Activated gamma-delta T cell (primary cell): ENCODE results near the gene CREG1.

Experiments
- DNase-seq: peaks from one replicate; lab custom pipeline; 2025; lab: John Stamatoyannopoulos, UW

The CREG1 gene

DNA sequence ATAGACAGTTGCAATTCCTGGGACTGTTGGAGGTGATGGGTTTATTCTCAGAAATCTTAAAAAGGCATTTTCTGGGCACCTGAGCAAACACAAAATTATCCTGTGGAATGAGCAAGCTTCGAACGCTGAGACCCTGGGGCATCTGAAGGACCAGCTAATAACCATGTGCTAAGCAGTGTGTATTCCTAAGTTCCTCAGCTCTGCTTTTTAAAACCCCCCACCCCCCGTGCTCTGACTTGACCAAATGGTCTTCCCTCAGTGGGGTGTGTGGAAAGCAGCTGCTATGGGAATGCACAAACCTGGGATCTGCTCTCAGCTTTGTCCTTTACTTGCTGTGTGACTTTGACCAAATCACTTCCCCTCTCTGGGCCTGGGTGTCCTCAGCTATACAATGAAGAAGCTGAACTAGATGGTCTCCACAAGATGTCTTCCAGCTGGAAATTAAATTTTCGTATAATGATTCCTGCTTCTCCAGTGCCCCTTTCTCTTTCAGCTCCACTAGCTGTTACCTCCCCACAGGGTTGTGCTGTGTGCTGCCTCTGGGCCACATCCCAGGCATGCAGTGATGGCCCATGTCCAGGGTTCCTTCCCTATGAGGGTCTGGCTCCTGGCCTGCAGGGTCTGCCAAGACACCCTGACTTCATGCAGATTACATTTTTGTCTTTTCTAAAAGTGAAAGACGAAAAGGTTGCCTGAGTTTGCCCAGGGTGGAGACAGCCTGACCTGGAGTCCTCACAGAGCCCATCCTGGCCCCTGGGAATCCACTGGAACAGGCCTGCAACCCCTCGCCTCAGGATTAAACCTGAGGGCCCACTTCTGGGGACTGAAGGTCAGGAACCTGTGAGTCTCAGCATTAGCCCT, 20.4 kb downstream of the CREG1 start:
- DNase-seq = no peak

DNA sequence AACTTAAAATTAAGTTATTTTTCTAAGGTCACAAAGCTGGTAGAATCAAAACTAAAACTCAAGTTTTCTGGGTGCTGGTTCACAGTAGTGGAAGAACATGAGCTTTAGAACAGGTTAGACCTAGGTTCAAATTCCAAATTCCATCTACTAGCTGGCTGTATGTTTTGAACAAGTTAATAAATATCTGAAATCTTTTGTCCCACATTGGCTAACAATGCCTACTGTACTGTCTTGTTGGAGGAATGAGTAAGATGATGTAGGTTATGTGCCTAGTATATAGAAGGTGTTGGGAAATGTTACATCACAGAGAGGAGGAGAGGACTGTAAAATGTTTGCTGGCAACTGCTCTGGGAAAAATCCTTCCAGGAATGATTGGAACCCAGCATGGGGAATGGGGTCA, 21.2 kb downstream of the CREG1 start:
- no peak for DNase-seq

DNA sequence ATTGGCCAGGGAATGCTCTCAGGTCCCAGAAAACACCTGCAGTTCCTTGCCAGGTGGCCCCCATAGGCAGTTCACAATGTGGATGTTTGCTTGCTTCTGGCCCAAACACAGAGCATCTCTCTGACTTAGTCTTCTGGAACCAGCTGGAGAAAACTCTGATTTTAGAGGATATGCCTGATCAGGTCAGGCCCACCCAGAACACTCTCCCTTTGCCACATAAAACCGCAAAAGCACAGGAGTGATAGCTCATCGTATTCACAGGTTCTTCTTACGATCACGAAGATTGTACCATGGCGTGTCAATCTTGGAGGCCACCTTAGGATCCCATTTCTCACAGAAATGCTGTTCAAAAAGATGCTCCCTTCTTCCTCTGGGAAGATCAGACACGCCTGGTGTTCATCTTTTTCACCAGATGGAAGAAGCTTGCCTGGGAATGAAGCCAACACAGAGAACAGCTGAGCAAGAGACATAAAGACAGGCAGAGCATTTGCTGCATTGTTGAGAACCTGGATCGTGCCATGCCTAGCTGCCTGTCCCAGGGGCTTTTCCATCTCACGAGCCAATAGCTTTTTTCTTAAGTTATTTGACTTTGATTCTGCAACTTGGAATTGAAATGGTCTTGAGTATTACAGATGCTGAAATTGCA, 23.6 kb downstream of the CREG1 start:
- DNase-seq = no peak

DNA sequence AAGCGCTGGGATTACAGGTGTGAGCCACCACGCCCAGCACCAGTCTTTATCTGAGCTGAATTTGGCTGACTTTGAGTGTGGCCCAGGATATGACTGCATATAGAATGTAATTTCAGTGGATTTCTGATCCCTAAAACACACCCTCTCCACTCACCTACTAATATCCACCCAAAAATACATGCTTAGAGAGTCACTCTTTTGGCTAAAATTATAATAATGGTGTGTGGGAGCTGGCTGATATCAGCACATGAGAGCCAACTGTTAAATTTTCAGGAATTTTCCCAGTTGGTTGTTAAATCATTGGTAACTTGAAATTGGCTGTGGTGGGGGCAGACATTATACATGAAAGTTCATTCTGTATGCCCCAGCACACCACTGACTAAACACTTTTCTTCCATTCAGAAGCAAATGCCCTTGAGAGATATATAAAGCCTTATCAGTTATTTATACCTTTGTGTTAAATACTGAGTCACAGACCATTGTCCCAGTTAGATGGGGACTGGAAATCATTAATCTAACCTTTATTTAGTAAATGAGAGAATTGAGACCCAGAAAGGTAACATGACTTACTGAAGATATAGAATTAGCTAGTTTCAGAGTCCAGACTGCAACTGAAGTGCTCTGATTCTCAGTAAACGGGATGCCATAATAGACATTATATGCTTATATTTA, 25.4 kb downstream of the CREG1 start:
- DNase-seq = no peak

DNA sequence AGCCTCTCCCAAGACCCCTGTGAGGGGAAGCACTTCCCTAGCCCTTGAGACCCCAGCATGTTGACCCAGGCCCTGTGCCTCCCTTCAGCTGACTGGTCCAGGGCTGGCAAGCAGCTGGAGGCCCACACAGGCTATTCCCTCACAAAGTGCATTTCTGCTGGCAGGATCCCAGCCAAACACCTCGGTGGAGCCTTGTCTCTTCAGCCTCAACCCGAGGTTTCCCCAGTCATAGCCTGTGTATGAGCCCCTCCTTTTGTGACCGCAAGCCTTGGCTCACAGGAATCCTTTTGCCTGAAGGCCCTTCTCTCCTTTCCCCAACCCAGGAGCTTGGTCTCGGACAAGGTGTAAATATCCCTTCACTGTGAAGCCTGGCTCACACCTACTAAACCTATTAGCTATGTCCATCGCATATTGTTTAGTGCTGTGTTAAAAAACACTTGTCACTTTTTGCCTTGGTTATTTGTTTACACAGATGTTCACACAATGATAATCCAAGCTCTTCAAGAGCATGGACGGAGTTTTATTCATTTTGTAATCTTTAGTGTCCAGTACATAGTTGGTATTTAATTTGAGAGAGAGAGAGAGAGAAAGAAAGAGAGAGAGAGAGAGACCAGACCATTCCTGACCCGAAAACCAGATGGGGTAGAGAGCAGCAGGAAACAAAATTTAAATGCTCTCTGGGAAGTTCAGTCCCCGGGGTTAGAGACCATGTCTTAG, 26.7 kb downstream of the CREG1 start:
- no peak for DNase-seq

DNA sequence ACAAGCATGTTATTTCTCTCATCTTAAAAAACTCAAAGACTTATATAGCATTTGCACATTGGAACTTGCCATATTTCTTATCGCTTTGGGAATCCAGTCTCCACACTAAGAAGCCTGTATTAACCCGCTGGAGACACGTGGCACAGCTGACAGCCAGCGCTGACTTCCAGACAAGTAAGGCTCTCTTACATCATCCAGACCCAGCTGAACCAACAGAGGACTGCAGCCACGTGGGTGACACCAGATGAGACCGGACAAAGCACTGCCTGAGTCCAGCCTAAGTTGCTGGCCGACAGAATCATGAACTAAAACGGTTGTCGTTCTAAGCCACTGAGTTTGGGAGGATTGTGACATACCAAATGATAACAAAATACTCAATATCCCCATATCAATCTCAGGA, 28.9 kb downstream of the CREG1 start:
- DNase-seq = no peak

DNA sequence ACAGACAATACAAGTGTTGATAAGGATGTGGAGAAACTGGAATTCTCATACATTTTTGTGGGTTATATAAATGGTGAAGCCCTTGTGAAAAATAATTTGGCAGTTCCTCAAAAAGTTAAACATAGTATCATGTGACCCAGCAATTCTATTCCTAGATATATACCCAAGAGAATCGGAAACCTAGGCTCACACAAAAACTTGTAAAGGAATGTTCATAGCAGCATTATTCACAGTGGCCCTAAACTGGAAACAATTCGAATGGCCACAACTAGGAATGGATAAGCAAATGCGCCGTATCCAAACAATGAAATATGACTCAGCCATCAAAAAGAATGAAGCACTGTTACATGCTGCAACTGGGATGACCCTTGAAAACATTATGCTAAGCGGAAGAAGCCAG, 31.3 kb downstream of the CREG1 start:
- no peak for DNase-seq

DNA sequence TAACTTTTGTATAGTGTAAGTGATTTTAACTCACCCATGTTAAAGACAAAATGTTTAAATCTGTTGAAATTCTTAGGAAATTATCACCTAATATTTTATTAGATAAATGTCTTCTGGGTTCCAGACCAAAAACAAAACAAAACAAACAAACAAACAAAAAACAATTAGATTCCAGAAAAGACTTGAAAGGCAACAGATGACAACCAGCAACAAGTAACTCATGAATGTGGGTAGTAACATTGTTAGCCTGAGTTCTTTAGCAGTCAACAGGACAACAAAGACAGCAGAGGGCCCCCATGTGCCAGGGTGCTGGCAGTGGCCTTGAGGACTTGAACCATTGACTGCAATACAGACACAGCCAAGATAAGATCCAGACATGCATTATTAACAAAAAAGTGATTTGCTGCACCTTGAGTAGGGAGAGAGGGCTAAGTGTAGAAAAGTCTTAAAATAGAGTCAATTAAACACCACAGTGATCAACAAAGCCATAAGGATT, 32.8 kb downstream of the CREG1 start:
- DNase-seq = no peak

DNA sequence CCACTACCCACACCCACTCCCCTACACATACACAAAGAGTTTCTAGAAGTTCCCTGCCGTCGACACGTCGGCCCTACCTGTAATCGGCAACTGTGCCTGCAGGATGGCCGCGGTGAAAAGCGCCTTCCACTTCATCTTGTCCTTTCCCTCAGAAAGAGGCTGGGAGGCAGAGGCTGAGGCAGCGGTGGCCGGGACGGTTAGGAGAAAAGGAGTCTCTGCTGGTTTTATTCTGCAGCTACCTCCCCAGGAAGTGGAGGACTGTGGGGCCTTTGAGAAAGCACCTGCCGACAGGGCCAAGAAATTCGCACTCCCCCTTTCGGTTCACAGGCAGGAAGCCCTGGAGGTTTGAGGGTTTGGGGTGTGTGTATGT, 35.2 kb downstream of the CREG1 start, which contains the start of gene CD247:
Gene CD247 (minus strand): TSS at position 199 of the 370 bp plus-strand sequence. CDS start 64 bp downstream, at position 135.
- peak; percentile 11 for DNase-seq

DNA sequence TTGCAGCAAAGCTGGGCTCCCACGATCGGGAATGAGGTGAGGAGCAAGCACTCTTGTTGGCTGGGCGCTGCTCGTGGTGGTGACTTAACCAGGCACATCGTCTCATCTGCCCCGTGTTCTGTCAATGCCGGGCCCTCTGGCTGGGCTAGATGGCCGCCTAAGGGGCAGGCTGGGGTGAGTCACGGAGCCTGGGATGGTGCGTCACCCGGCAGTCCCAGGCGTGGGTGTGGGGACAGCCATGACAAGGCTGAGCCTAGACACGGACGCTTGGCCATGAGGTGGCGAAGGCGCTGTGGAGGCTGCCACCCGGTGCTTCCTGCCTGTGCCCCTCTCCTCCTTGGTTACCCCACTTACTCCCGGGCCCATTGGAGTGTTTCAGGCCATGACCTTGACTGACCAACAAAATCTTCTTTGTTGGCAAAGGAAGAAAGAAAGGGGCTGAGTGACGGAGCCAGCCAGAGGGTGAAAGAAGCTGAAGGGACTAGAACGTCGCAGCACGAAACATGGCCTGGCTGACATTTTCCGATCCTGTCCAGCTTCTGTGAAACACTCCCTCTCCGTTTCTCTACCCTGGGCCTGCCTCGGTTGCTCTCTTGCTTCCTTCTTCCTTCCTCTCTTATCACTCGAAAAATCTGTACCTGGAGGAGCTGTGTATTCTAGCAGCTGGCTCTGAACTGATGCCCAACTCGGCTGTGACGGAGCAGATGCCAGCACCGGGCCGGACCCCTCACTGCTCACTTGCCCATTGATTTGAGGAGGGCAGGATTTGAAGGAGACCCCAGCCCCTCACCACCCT, 35.8 kb downstream of the CREG1 start:
- DNase-seq = peak; percentile 82

DNA sequence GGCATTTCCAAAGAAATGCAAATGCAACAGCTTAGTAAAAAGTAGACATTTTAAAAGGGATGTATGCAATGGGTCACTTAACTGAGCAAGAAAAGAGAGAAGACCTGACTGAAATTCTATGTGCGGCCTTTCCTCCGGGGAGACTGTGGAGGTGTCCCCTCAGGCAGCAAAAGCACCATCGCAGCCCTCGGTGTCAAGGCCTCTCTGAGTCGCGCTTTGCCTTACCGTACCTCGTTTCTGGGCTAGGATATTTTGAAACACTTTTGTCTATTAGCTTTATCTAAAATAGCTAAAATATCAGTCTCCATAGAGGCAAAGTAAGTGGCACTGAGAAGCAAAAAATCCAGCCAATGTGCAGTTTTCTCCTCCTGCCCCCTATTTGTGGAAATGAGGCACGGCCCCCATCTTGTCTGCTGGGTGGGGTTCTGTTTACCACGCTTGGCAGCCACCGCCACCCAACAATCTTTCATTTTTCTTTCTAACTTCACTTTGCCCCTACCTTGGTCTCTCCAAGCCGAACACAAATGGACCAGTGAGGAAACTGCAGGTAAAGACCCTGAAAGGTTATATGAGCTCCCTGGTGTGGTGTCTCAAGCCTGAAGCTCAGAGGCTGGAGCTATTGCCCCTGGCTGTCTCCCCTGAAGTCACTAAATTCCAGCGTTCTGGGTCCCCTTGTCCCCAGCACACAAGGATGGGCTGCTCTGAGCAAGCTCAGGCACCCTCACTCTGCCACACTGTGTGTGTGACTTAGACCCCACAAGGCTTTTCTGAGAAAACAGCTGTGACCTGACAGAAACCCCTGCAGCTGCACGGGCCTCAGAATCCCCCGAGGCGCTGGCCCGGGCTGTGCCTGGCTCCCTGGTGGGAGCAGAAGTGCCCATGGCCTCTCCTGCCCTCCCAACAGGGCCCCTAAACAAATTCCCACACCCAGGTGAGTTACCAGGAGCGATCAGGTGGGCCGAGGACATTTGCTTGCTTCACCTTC, 36.9 kb downstream of the CREG1 start:
- DNase-seq = no peak

DNA sequence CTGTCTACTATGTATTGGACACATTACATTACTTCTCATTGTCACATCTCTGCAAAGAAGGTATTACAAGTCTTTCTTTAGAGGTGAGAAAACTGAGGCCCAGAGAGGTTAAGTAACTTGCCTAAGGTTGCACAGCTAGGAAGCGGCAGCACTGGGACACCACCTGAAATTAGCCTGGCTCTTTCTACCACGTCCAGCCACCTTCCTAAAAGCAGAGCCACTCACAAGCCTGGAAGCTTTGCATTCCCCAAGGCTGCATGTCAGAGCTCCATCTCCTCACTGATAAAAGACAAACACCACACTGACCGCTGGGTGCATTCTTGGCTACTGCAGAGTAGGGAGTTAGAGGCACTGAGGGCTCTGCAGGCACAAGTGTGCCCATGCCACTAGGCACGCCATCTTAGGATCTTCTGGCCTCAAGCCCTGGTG, 37.7 kb downstream of the CREG1 start:
- no peak for DNase-seq

DNA sequence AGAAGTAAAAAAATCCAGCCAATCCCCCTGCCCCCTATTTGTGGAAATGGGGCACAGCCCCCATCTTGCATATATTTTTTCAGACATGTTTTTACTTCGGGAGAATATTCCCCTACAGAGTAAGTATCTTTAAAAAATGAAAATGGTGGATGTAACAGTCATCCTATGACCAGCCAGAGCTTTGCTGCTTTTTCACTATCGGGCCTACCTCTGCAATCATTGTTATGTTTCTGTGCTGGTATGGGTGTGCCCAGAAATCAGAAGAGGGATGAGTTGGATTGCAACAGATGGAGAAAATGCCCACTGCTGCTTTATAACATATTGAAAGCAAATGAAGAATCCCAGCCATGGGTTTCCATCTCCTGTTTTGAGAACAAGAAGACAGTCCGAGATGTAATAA, 38.1 kb downstream of the CREG1 start:
- no peak for DNase-seq

DNA sequence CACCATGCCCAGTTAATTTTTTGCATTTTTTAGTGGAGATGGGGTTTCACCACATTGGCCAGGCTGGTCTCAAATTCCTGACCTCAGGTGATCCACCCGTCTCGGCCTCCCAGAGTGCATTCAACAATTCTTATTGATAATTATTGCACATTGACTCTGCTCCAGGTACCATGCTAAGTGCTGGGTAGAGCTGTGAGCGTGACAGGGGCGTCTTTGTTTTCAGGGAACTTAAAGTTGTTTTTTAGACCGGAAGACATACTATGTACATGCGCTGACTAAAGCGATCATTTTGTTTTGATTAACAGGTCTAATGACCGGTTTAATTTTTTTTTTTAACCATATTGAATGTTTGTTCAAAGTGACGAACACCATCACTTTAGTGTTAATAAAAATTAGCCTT, 39.3 kb downstream of the CREG1 start:
- DNase-seq = no peak

DNA sequence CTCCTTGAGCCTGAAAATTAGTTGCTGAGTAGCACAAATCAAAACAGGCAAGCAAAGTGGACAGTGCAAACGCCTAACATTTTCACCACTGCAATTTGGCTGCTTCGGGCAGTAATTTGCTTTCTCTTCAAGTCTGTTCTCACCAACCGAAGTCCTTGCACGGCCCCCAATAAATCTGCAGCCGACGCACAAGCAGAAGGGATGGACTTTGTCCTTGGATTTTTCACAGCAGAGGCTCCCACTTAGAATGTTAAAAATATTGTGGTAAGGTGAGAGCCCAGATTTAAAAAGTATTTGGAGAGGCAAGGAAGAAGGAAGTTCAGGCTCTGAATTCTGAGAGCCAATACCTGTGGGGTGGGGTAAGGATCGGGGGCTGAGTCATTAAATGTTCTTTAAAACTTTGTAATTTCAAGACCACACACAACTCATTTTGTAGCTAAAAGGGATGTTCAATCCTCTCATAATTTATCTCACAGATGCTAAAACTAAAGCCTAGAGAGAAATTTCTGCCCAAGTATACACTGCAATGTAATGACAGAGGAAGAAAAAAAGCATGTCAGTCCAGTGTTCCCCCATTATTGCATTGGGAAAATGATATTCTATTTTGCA, 41.4 kb downstream of the CREG1 start:
- no peak for DNase-seq

DNA sequence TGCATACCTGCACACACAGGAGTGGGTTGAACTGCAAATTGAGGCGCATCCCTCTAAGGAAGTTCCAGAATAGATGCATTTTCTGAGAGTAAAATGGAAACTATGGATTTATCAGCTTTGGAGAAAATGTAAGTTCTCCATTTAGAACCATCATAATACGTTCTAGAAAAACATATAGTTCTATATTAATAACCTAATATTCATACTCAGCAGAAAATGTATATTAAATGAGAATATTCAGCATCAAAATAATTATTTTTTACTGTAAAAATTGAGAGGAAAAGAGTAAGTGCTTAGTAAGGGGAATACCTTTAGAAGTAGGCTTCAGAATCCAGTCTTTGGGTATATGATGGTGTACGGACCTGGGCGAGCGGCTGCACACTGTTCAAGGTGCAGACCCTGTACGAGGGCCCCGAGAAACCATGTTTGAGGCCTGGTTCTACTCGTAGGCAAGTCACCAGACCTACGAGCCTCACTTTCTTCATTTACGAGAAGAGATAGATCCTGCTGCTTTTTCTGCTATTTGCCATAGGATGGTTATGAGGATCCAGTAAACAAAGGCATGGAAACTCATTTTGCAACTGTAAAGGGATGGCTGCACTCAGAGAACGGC, 42.1 kb downstream of the CREG1 start:
- no peak for DNase-seq

DNA sequence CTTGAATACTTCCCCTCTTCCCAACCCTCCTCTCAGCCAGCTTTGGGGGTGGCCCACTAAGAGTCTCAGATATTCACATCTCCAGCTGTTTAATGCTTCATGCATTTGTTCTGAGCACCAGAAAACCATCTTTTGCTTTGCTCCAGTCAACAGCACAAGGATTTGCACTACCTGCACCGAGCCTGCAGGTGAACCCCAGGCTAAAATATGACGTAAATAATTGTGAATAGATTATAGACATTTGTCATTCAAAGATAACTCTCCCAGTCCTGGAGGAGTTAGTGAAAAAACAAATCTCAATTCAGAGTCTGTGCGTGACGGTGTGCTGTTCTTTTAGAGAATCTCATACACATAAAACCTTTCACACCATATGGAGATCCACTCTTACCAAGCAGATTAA, 42.7 kb downstream of the CREG1 start:
- no peak for DNase-seq

DNA sequence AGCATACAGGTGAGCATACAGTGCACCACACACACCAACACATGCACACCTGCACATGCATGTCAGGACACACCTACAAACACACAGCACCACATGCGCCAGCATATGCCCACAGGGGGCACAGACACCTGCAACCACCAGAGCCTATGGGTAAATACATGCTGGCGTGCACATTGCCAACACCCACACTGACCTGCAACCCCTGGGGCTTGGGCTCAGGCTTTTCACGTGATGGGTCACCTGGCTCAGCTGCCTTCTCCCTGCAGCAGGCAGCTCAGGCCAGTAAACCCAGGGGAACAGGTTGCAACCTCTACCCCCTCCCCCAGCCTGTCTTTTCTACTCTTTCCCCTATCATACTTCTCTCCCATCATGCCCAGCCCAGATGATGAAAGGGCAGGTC, 43.3 kb downstream of the CREG1 start:
- no peak for DNase-seq

DNA sequence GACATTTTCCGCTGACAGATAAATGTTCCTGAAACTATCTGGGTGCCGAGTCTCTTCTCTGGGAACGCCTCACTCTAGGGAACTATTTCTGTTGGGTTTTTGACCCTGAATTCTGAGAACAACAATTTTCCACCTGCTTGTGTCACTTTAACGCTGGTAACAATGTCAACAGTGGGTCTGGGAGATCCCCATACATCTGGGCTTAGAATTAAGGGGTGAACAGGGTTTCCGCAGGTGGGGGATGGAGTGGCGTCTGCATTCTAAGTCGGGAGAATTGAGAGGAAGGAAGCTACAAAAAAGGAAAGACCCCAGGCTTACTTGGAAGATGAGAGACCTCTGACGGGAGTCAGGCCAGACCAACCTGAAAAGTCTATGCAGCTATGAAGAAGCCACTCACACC, 44.0 kb downstream of the CREG1 start:
- no peak for DNase-seq
